GM12878 (cell line): ENCODE data around the gene BCL2L14.

ENCODE experiments used
- FOS ChIP-seq: IDR thresholded peaks from 3 replicates; pipeline ENCODE4 v1.6.1; 2011; ENCODE audit warnings: borderline replicate concordance; ENCODE audit not compliant: insufficient read length; ENCODE audit errors: extremely low read depth
- IKZF1 ChIP-seq: fragments of 450-650 bp; conservative IDR thresholded peaks from 2 replicates; pipeline ENCODE4 v1.6.1; 2017; ENCODE audit warnings: antibody characterized with exemption, mild to moderate bottlenecking
- TF ChIP-seq, protein P1 (sequence below): IDR thresholded peaks from 2 replicates; pipeline ENCODE4 v1.6.1; 2012; ENCODE audit warnings: low read length, inconsistent platforms
- TF ChIP-seq, protein P2 (sequence below): IDR thresholded peaks from 2 replicates; pipeline ENCODE4 v1.6.1; 2012; ENCODE audit warnings: mild to moderate bottlenecking, low read depth, low read length

DNA sequence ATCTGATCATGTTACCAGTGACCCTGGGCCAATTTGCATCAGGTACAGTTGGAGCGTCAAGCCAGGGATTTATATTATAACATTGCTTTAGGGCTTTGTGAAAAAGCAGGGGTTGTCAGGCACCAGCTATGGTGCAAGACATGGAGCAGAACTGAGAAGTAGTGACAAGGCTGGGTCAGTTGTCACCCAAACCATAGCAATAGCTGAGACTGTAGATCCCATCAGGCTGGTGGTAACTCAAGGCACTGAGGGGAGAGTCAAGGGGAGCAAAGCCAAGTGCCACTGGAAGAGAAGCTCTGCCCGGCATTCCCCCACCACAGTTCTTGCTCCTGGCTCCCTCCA, 16.9 kb downstream of the BCL2L14 start:
- TF ChIP-seq, protein P1, sequence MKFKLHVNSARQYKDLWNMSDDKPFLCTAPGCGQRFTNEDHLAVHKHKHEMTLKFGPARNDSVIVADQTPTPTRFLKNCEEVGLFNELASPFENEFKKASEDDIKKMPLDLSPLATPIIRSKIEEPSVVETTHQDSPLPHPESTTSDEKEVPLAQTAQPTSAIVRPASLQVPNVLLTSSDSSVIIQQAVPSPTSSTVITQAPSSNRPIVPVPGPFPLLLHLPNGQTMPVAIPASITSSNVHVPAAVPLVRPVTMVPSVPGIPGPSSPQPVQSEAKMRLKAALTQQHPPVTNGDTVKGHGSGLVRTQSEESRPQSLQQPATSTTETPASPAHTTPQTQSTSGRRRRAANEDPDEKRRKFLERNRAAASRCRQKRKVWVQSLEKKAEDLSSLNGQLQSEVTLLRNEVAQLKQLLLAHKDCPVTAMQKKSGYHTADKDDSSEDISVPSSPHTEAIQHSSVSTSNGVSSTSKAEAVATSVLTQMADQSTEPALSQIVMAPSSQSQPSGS = no peak
- TF ChIP-seq IKZF1 (no peak), FOS (no peak)
- TF ChIP-seq, protein P2, sequence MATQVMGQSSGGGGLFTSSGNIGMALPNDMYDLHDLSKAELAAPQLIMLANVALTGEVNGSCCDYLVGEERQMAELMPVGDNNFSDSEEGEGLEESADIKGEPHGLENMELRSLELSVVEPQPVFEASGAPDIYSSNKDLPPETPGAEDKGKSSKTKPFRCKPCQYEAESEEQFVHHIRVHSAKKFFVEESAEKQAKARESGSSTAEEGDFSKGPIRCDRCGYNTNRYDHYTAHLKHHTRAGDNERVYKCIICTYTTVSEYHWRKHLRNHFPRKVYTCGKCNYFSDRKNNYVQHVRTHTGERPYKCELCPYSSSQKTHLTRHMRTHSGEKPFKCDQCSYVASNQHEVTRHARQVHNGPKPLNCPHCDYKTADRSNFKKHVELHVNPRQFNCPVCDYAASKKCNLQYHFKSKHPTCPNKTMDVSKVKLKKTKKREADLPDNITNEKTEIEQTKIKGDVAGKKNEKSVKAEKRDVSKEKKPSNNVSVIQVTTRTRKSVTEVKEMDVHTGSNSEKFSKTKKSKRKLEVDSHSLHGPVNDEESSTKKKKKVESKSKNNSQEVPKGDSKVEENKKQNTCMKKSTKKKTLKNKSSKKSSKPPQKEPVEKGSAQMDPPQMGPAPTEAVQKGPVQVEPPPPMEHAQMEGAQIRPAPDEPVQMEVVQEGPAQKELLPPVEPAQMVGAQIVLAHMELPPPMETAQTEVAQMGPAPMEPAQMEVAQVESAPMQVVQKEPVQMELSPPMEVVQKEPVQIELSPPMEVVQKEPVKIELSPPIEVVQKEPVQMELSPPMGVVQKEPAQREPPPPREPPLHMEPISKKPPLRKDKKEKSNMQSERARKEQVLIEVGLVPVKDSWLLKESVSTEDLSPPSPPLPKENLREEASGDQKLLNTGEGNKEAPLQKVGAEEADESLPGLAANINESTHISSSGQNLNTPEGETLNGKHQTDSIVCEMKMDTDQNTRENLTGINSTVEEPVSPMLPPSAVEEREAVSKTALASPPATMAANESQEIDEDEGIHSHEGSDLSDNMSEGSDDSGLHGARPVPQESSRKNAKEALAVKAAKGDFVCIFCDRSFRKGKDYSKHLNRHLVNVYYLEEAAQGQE = no peak
